Esophagus (tissue), 2 donors: Measurements from ENCODE around the gene SMCO2. TPM values are rescaled to one million over a fixed set of nuclear protein-coding genes. Genes with fewer than 3 reads are reported as not detected.

ENCODE experiments used
- H3K27ac ChIP-seq, 2 donors: one replicate each; pipeline ENCODE4 v1.5.1; 2013; ENCODE audit warnings: low read depth in 2 of 2, mild to moderate bottlenecking in 2 of 2, inconsistent platforms in 1 of 2, low read length in 1 of 2, moderate library complexity in 1 of 2
- H3K27me3 ChIP-seq, 2 donors: one replicate each; pipeline ENCODE4 v1.6.1; 2013; ENCODE audit warnings: low read length in 2 of 2, control low read depth in 1 of 2, mild to moderate bottlenecking in 1 of 2; ENCODE audit not compliant: insufficient read depth in 2 of 2, control insufficient read depth in 1 of 2
- H3K36me3 ChIP-seq, 2 donors: one replicate each; pipeline ENCODE4 v1.6.1; 2013; ENCODE audit warnings: low read length in 1 of 2; ENCODE audit not compliant: control insufficient read depth in 2 of 2, insufficient read depth in 2 of 2
- H3K4me1 ChIP-seq, 2 donors: one replicate each; pipeline ENCODE4 v1.6.1; 2013; ENCODE audit warnings: low read length in 1 of 2; ENCODE audit not compliant: control insufficient read depth in 2 of 2, insufficient read depth in 2 of 2
- H3K4me3 ChIP-seq, 2 donors: one replicate each; pipeline ENCODE4 v1.5.1; 2013; ENCODE audit warnings: low read length in 2 of 2, mild to moderate bottlenecking in 2 of 2, low read depth in 1 of 2, moderate library complexity in 1 of 2
- H3K9me3 ChIP-seq, 2 donors: one replicate each; pipeline ENCODE4 v1.6.1; 2013; ENCODE audit warnings: mild to moderate bottlenecking in 2 of 2, low read depth in 1 of 2, low read length in 1 of 2, moderate library complexity in 1 of 2; ENCODE audit not compliant: control insufficient read depth in 2 of 2, insufficient read depth in 1 of 2
- WGBS, 2 donors: extraction: QIAGEN DNeasy Blood & Tissue Kit; methylation state at CpG; one replicate each; pipeline ENCODE4 v1.1.7; 2013; 5-methylcytosine and 5-hydroxymethylcytosine counted together
- polyA plus RNA-seq, 2 donors: library from polyadenylated mRNA; stranded (reverse); fragments of 200-250 nt; gene quantifications; one replicate each; pipeline ENCODE4 v1.2.3, GENCODE V29; 2013
- donor health status: healthy with polysubstance abuse.
- donor health status: Bipolar disorder and iron deficiency.

Gene SMCO2
- polyA plus RNA-seq, 2 donors = 0.66 to 1.6 TPM

- no peaks in the 10 kb centered on the region for H3K9me3 ChIP-seq
- WGBS, 2 donors = 69 to 70% methylated on average over 7 of the region's 7 CpGs
- H3K4me1 ChIP-seq = peaks cover 0 to 3% of the 10 kb centered on the region in 2 donors
- H3K4me3 ChIP-seq = no peak overlapping the region
- H3K36me3 ChIP-seq = no peaks in the 10 kb centered on the region
- H3K27me3 ChIP-seq = no peaks in the 10 kb centered on the region
- H3K27ac ChIP-seq = no peak overlapping the region
Observed at GRCh38 chr12:27530157-27530922, 83.8 kb downstream of the SMCO2 start.

GRCh38 chr12:27531896-27532295, 85.4 kb downstream of the SMCO2 start:
- H3K9me3 ChIP-seq = no peaks in the 10 kb centered on the region
- no peaks in the 10 kb centered on the region for H3K4me1 ChIP-seq
- H3K27ac ChIP-seq = no peak overlapping the region
- no peaks in the 10 kb centered on the region for H3K36me3 ChIP-seq
- H3K4me3 ChIP-seq = no peak overlapping the region
- no peaks in the 10 kb centered on the region for H3K27me3 ChIP-seq
- WGBS, 2 donors = 61 to 69% methylated on average over 4 of the region's 4 CpGs

- H3K4me3 ChIP-seq = no peak overlapping the region
- no peaks in the 10 kb centered on the region for H3K36me3 ChIP-seq
- no peaks in the 10 kb centered on the region for H3K9me3 ChIP-seq
- 74 to 81% methylated on average over 6 of the region's 6 CpGs for WGBS, 2 donors
- H3K27me3 ChIP-seq = no peaks in the 10 kb centered on the region
- no peaks in the 10 kb centered on the region for H3K4me1 ChIP-seq
- no peak overlapping the region for H3K27ac ChIP-seq
Observed at GRCh38 chr12:27534060-27534764, 87.7 kb downstream of the SMCO2 start.

GRCh38 chr12:27534765-27535161, 88.2 kb downstream of the SMCO2 start:
- Histone ChIP-seq H3K27ac (no peak overlapping the region), H3K4me1 (no peaks in the 10 kb centered on the region), H3K4me3 (no peak overlapping the region), H3K27me3 (no peaks in the 10 kb centered on the region), H3K9me3 (no peaks in the 10 kb centered on the region), H3K36me3 (no peaks in the 10 kb centered on the region)
- 86 to 95% methylated on average over 1 of the region's 1 CpG for WGBS, 2 donors

- Histone ChIP-seq H3K9me3 (no peaks in the 10 kb centered on the region), H3K36me3 (no peaks in the 10 kb centered on the region), H3K4me3 (no peak overlapping the region), H3K27me3 (no peaks in the 10 kb centered on the region), H3K27ac (no peak overlapping the region), H3K4me1 (no peaks in the 10 kb centered on the region)
- 93 to 96% methylated on average over 6 of the region's 6 CpGs for WGBS, 2 donors
Observed at GRCh38 chr12:27535318-27535717, 88.8 kb downstream of the SMCO2 start.

DNA sequence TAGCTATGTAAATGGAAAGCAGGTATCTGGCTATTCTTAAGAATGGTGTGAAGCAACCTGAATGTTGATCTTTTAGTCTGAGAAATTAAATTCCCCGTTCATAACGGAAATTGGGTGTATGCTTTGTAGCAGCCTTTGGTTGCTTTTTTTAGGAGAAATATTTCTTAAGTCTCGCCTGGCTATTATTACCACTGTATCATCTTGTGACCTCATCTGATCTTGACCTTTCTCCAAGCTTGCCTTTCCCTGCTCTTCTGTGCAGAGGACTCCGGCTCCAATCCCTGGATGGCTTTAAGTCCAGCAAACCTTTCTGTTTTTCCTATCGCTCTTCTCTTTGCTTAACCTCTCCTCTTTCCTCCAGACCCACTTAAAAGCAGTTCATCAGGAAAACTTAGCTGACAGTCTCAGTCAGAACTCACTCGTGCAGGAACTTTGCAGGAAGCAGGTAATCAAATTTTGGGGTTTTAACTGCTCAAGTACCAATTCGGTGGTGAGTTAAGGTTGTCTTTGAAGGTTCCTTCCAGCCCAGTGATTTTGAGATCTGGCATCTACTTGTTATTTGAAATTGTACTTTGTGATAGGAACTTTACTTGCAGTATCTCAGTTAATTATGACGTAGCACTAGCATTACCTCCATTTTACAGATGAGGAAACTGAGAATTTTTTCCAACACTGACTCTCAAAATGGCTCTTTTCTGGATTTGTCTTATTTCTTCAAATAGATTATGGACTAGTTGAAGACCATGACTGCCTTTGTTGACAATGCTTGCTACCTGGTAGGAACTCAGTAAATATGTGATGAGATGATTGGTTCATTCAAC, 91.5 kb downstream of the SMCO2 start:
- no peaks in the 10 kb centered on the region for H3K27me3 ChIP-seq
- H3K36me3 ChIP-seq = no peaks in the 10 kb centered on the region
- no peak overlapping the region for H3K4me3 ChIP-seq
- H3K9me3 ChIP-seq = no peaks in the 10 kb centered on the region
- no peak overlapping the region for H3K27ac ChIP-seq
- 72 to 76% methylated on average over 8 of the region's 8 CpGs for WGBS, 2 donors
- no peaks in the 10 kb centered on the region for H3K4me1 ChIP-seq

DNA sequence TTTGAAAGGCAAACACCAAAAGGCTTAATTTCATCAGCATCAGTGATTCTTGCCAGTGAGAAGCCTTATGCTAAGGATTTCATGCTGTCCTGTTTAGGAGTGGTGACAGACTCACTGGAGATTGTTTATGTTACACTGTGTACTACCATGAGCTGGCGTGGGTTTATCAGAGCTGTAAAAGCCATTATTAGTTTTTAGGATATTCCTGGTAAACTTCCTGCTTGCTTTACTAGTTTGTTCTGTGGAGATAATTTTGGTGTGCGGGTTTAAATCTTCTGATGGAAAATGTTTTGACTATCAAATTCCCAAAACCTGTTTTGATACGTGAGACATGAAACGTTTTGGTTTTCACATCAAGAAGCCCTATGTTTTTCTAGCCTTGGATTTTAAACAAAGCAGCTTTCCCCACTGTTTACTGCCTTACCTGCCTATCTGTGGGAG, 92.7 kb downstream of the SMCO2 start:
- 45 to 52% methylated on average over 4 of the region's 4 CpGs for WGBS, 2 donors
- H3K9me3 ChIP-seq = no peaks in the 10 kb centered on the region
- H3K4me1 ChIP-seq = no peaks in the 10 kb centered on the region

GRCh38 chr12:27541031-27541719, 94.6 kb downstream of the SMCO2 start:
- H3K27ac ChIP-seq = peak overlapping the region; percentile 26 to 37
- H3K27me3 ChIP-seq = no peaks in the 10 kb centered on the region
- no peaks in the 10 kb centered on the region for H3K36me3 ChIP-seq
- H3K4me1 ChIP-seq = peaks cover 0 to 5% of the 10 kb centered on the region in 2 donors
- no peak overlapping the region for H3K4me3 ChIP-seq
- H3K9me3 ChIP-seq = no peaks in the 10 kb centered on the region
- WGBS, 2 donors = 50 to 64% methylated on average over 8 of the region's 8 CpGs

More for the DNA sequence above, 92.7 kb downstream of the SMCO2 start:
- no peaks in the 10 kb centered on the region for H3K36me3 ChIP-seq
- no peaks in the 10 kb centered on the region for H3K27me3 ChIP-seq
- peak overlapping the region in 1 of 2 donors; percentile 15 for H3K27ac ChIP-seq
- no peak overlapping the region for H3K4me3 ChIP-seq

DNA sequence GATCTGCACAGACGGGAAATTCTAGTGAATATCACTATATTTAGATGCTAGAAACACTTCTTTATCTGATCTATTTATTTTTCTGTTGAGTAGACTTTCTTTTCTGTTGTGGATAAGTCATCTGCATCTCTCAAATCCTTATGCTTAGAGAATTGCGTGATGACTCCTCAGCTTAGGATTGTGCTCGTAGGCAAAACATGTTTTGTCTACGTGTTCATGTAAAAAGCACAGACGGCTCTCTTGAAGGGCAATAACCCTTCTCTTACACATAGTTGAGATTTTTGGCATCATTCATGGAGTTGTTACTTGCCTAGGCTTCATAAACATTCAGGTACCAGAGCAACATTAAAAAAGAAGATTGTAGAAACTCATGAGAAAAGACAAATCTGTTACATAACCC, 96.1 kb downstream of the SMCO2 start:
- 33 to 54% methylated on average over 5 of the region's 5 CpGs for WGBS, 2 donors
- H3K27ac ChIP-seq = no peak overlapping the region
- H3K9me3 ChIP-seq = no peaks in the 10 kb centered on the region
- H3K4me1 ChIP-seq = peaks cover 2 to 5% of the 10 kb centered on the region in 2 donors
- H3K4me3 ChIP-seq = no peak overlapping the region
- no peaks in the 10 kb centered on the region for H3K36me3 ChIP-seq
- no peaks in the 10 kb centered on the region for H3K27me3 ChIP-seq
